SK-N-SH treated with all-trans-retinoic acid at 6 μM for 48 hours (cell line): ENCODE measurements around the gene TSHZ2.

Source experiments
- ARNTL ChIP-seq: fragments of 450-650 bp; formaldehyde crosslinking; IDR thresholded peaks from 2 replicates; pipeline ENCODE4 v1.5.0; 2020; ENCODE audit warnings: low read depth, mild to moderate bottlenecking, moderate library complexity, borderline replicate concordance
- BACH2 ChIP-seq: fragments of 250-450 bp; sonication (Bioruptor Pico); IDR thresholded peaks from 2 replicates; pipeline ENCODE4 v1.9.0; 2021; ENCODE audit warnings: mild to moderate bottlenecking, borderline replicate concordance
- SNAI2 ChIP-seq: fragments of 250-450 bp; sonication (Bioruptor Pico); IDR thresholded peaks from 2 replicates; pipeline ENCODE4 v1.5.0; 2020; ENCODE audit warnings: mild to moderate bottlenecking, moderate library complexity
- ZFP30 ChIP-seq: fragments of 450-650 bp; formaldehyde crosslinking; IDR thresholded peaks from 2 replicates; pipeline ENCODE4 v1.5.0; 2022; ENCODE audit warnings: mild to moderate bottlenecking, moderate library complexity
- ZNF70 ChIP-seq: fragments of 450-650 bp; formaldehyde crosslinking; IDR thresholded peaks from 2 replicates; pipeline ENCODE4 v1.5.0; 2020; ENCODE audit warnings: mild to moderate bottlenecking, moderate library complexity
- ZNF8 ChIP-seq: fragments of 450-650 bp; formaldehyde crosslinking; IDR thresholded peaks from 2 replicates; pipeline ENCODE4 v1.5.0; 2020; ENCODE audit warnings: mild to moderate bottlenecking, moderate library complexity

DNA sequence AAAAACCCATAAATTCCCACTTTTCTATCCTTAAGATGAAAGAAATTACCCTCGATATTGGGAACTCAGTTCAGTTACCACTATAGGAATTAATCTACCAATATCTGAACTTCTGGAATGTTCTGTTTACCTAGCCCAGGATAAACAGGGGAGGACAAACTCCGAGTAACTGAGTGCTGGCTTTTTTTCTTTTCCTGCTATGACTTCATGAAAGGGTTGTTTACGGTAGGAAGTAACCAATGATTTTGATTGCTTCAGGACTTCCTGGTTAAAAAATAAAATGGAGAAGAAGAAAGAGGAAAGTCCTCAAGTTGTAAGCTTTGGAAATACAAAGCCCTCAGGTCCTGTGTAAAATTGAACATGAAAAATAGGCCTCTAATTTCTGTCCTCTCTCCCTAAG is 453.8 kb downstream of the TSHZ2 start:
- no peak for TF ChIP-seq ZNF8 (CRISPR knock-in tag)
- no peak for TF ChIP-seq SNAI2 (CRISPR knock-in tag)
- no peak for TF ChIP-seq ARNTL
- no peak for TF ChIP-seq ZFP30
- no peak for TF ChIP-seq ZNF70
- no peak for TF ChIP-seq BACH2 (CRISPR knock-in tag)
